Activated CD8-positive, alpha-beta memory T cell treated with anti-CD3 and anti-CD28 coated beads for 1 hour (primary cell): ENCODE results near the gene DPH5.
"Not testable (repeated sequence)": the region's sequence is repeated elsewhere in the genome, so short reads cannot be mapped to it uniquely, and the experiment has no call there.

Source experiments
- DNase-seq, 2 donors: peaks; one replicate each; pipeline ENCODE4 v3.0.0-alpha.2; 2020; ENCODE audit warnings: low read depth in 1 of 2; ENCODE audit errors: extremely low read depth in 1 of 2

The DPH5 gene

DNA sequence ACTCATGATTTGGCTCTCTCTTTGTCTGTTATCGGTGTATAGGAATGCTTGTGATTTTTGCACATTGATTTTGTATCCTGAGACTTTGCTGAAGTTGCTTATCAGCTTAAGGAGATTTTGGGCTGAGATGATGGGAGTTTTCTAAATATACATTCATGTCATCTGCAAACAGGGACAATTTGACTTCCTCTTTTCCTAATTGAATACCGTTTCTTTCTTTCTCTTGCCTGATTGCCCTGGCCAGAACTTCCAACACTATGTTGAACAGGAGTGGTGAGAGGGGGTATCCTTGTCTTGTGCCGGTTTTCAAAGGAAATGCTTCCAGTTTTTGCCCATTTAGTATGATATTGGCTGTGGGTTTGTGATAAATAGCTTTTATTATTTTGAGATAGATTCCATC is 79.5 kb downstream of the DPH5 start:
- not testable (repeated sequence) for DNase-seq

DNA sequence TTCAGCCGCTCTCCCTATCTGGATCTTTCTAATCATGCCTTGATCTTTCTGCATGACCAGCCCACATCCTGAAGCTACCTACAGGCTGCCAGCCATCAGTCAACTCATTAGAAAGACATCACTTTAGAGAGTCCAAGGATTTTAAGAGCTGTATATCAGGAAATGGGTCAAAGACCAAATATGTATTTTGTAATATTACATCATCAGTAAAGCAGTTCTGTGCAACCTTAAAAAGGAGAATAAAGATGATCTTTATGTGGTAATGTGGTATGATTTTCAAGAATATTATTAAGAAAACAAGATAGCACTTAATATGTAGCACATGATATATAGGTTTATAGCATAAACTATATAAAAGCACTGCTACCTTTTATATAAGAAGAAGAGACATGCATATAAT is 82.1 kb downstream of the DPH5 start:
- DNase-seq: no peak

DNA sequence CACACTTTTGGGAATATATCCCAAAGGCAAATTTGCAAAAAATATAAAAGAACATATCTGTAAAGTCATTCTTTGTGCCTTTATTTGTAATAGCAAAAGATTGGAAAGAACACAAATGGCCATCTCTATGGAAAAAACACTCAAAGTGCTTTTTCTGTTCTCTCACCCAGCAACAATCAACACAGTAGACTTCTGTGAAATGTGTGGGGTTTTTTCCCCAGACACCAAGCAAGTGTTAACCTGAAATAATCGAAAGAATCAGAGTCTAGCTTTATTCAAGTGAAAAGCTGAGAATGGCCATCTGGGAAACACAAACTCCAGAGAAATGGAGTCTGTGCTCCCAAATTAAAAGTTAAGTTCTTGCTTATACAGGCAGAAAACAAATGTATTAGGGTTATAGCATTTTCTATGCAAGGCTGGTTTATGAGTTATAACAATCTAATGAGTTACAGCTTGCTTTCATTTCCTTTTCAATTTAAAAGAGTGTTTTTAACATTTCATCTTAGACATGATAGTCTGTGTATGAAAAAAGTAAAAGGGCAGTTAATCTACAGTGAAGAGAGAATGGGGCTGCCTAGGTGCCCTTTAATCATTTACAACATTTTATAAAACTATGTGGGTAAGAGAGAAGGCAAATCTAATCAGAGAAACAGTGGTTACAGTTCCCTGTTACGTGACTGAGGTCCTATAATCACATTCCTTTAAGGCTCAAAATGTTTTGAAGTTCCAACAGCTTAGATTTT is 83.1 kb downstream of the DPH5 start:
- DNase-seq: no peak

DNA sequence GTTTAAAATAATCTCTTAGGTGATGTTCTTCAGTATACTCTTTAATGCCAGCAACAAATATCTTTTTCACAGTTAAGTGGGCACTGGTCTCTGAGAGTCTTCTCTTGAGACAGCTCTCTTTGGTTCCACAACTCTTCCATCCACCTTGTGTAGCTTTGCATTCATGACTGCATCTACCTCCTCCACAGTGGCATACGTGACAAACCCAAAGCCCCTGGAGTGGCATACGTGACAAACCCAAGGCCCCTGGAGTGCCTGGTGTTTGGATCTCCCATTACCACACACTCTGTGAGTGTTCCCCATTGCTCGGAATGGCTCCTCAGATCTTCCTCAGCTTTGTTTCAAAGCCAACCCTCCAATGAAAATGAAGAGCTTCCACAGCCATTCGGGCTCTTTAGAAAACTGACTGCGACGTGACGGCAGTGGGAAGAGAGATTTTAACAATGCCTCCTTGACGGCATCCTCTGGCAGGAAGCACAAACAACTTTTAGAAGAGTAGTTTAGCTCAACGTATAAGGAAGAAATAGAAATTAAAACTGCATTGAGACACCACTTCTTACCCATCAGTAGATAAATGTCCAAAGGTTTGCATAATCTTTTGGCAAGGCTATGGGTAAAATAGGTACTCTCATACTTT is 83.9 kb downstream of the DPH5 start:
- no peak for DNase-seq

DNA sequence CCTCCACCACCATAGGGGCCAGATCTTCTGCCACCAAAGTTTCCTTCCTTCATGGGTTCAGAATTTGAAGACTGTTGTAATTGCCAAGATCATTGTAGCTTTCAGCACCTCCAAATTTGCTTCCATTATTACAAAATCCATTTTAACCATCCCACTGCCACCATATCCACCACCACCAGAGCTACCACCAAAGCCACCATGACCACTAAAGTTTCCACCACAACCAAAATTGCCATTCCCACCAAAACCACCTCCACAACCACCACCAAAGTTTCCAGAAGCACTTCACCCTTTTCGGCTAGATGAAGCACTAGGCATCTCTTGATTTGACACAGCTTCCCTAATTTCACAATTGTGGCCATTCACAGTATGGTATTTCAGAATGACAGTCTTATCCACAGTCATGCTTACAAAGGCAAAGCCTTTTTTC is 84.5 kb downstream of the DPH5 start:
- no peak for DNase-seq
